GM18907 (cell line): ENCODE measurements around the gene FBLIM1.

Experiments
- ATAC-seq: cut with Tn5 transposase; IDR thresholded peaks from one replicate; pipeline ENCODE4 v1.9.1; 2021; ENCODE audit warnings: mild to moderate bottlenecking, moderate library complexity; ENCODE audit not compliant: unreplicated experiment

FBLIM1 gene

GRCh38 chr1:15744122-15744679, 14.4 kb upstream of the FBLIM1 start:
- ATAC-seq: no peak

- no peak for ATAC-seq
Observed at GRCh38 chr1:15747378-15747777, 11.2 kb upstream of the FBLIM1 start.

- no peak for ATAC-seq
Observed at GRCh38 chr1:15748264-15748663, 10.3 kb upstream of the FBLIM1 start.

GRCh38 chr1:15748690-15749398, 9.8 kb upstream of the FBLIM1 start:
- no peak for ATAC-seq

- ATAC-seq: no peak
Observed at GRCh38 chr1:15749399-15750291, 8.9 kb upstream of the FBLIM1 start.

- no peak for ATAC-seq
Observed at GRCh38 chr1:15750924-15751323, 7.7 kb upstream of the FBLIM1 start.

GRCh38 chr1:15751717-15752116, 6.9 kb upstream of the FBLIM1 start:
- no peak for ATAC-seq

- no peak for ATAC-seq
Observed at GRCh38 chr1:15753776-15754175, 4.8 kb upstream of the FBLIM1 start.

GRCh38 chr1:15755021-15755645, 3.5 kb upstream of the FBLIM1 start:
- no peak for ATAC-seq

- no peak for ATAC-seq
Observed at GRCh38 chr1:15755646-15756040, 3.0 kb upstream of the FBLIM1 start.

- no peak for ATAC-seq
Observed at GRCh38 chr1:15756143-15757015, 2.2 kb upstream of the FBLIM1 start.

- ATAC-seq: no peak
Observed at GRCh38 chr1:15757016-15757543, 1.5 kb upstream of the FBLIM1 start.

- ATAC-seq: no peak
Observed at GRCh38 chr1:15757575-15758342, 836 bp upstream of the FBLIM1 start.

GRCh38 chr1:15758953-15759661, 512 bp downstream of the FBLIM1 start:
- ATAC-seq: no peak

- ATAC-seq: no peak
Observed at GRCh38 chr1:15760520-15761211, 2.1 kb downstream of the FBLIM1 start.

- ATAC-seq: no peak
Observed at GRCh38 chr1:15761366-15762128, 3.0 kb downstream of the FBLIM1 start.

GRCh38 chr1:15762546-15762945, 4.0 kb downstream of the FBLIM1 start:
- no peak for ATAC-seq
